ENCODE data around the gene MUC22.

DNA sequence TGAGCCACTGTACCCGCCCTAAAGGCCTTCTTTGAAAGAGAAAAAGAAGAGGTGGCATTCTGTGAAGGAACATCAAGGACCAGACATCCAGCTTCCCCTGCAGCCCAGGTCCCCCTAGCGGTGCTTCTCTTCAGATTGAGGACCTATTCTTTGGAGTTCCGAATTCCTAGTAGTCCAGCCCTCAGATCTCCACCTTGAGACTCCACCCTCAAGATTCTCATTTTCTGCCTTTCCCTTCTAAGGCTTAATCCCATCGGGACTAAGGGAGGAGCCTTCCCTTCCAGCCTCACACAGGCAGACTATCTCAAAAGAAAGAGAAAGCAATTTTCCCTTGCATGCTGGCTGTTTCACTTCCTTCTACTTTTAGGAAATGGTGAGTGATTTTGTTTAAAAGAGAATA, 32.5 kb downstream of the MUC22 start:
- TF ChIP-seq CTCF (IDR thresholded peaks at IDR 0.05) = no peak
- no peak for TF ChIP-seq POLR2A (IDR thresholded peaks at IDR 0.05)
